ENCODE data around the gene MLC1. TPM values are rescaled to one million over a fixed set of nuclear protein-coding genes. Genes with fewer than 3 reads are reported as not detected.
A peak's percentile ranks its signal among the peaks of the same experiment; 100 is the strongest.

The MLC1 gene
- total RNA-seq, 1 donor from 2014 or later = 0.50 TPM

GRCh38 chr22:50111056-50111455 lies 25.8 kb upstream of the MLC1 start:
- Mint-ChIP-seq H3K4me3 (ENCODE audit: unreplicated experiment) (no peak overlapping the region), H3K9me3 (ENCODE audit: low read depth) (no peaks in the 10 kb centered on the region), H3K36me3 (ENCODE audit: low read depth) (no peaks in the 10 kb centered on the region), H3K27me3 (ENCODE audit: low read depth) (no peaks in the 10 kb centered on the region), H3K27ac (ENCODE audit: unreplicated experiment) (peak overlapping the region; percentile 38), H3K4me1 (ENCODE audit: low read depth) (peaks cover 46% of the 10 kb centered on the region)
- no peak for TF ChIP-seq CTCF (IDR thresholded peaks at IDR 0.05)
- DNase-seq (ENCODE audit: low spot score) = no peak

GRCh38 chr22:50107529-50107928 lies 22.3 kb upstream of the MLC1 start:
- Mint-ChIP-seq H3K27ac (ENCODE audit: unreplicated experiment) (no peak overlapping the region), H3K4me1 (ENCODE audit: low read depth) (peaks cover 23% of the 10 kb centered on the region), H3K4me3 (ENCODE audit: unreplicated experiment) (no peak overlapping the region), H3K27me3 (ENCODE audit: low read depth) (no peaks in the 10 kb centered on the region), H3K36me3 (ENCODE audit: low read depth) (no peaks in the 10 kb centered on the region), H3K9me3 (ENCODE audit: low read depth) (no peaks in the 10 kb centered on the region)
- TF ChIP-seq CTCF (IDR thresholded peaks at IDR 0.05) = no peak
- peak; percentile 72 for DNase-seq (ENCODE audit: low spot score)

GRCh38 chr22:50105208-50106100 lies 20.2 kb upstream of the MLC1 start:
- H3K4me3 Mint-ChIP-seq (ENCODE audit: unreplicated experiment) = no peak overlapping the region
- no peak for TF ChIP-seq CTCF (IDR thresholded peaks at IDR 0.05)
- H3K36me3 Mint-ChIP-seq (ENCODE audit: low read depth) = no peaks in the 10 kb centered on the region
- peaks cover 11% of the 10 kb centered on the region for H3K4me1 Mint-ChIP-seq (ENCODE audit: low read depth)
- DNase-seq (ENCODE audit: low spot score) = peak; percentile 15
- no peaks in the 10 kb centered on the region for H3K27me3 Mint-ChIP-seq (ENCODE audit: low read depth)
- peak overlapping the region; percentile 75 for H3K27ac Mint-ChIP-seq (ENCODE audit: unreplicated experiment)
- no peaks in the 10 kb centered on the region for H3K9me3 Mint-ChIP-seq (ENCODE audit: low read depth)

GRCh38 chr22:50104141-50104544 lies 18.9 kb upstream of the MLC1 start:
- Mint-ChIP-seq H3K9me3 (ENCODE audit: low read depth) (no peaks in the 10 kb centered on the region), H3K4me1 (ENCODE audit: low read depth) (peaks cover 11% of the 10 kb centered on the region), H3K27ac (ENCODE audit: unreplicated experiment) (no peak overlapping the region), H3K27me3 (ENCODE audit: low read depth) (no peaks in the 10 kb centered on the region), H3K36me3 (ENCODE audit: low read depth) (no peaks in the 10 kb centered on the region), H3K4me3 (ENCODE audit: unreplicated experiment) (no peak overlapping the region)
- DNase-seq (ENCODE audit: low spot score) = peak; percentile 38
- no peak for TF ChIP-seq CTCF (IDR thresholded peaks at IDR 0.05)

GRCh38 chr22:50102946-50103345 lies 17.7 kb upstream of the MLC1 start:
- Mint-ChIP-seq H3K4me1 (ENCODE audit: low read depth) (peaks cover 11% of the 10 kb centered on the region), H3K9me3 (ENCODE audit: low read depth) (no peaks in the 10 kb centered on the region), H3K27ac (ENCODE audit: unreplicated experiment) (no peak overlapping the region), H3K36me3 (ENCODE audit: low read depth) (no peaks in the 10 kb centered on the region), H3K27me3 (ENCODE audit: low read depth) (peaks cover 5% of the 10 kb centered on the region), H3K4me3 (ENCODE audit: unreplicated experiment) (no peak overlapping the region)
- TF ChIP-seq CTCF (IDR thresholded peaks at IDR 0.05) = no peak
- DNase-seq (ENCODE audit: low spot score) = no peak

Measured in chondrocyte (in vitro differentiated cells).